KOPT-K1 (cell line): Measurements from ENCODE around the gene CEP104.
A peak's percentile ranks its signal among the peaks of the same experiment; 100 is the strongest.

ENCODE experiments used
- H3K27ac ChIP-seq: fragments of 200-600 bp; sonication (generic); 2 replicates; pipeline ENCODE4 v1.5.1; 2016; ENCODE audit warnings: antibody characterized with exemption, mild to moderate bottlenecking, low read depth, low read length; ENCODE audit not compliant: poor library complexity, severe bottlenecking
- H3K36me3 ChIP-seq: fragments of 200-600 bp; sonication (generic); 2 replicates; pipeline ENCODE4 v1.5.1; 2017; ENCODE audit warnings: antibody characterized with exemption, mild to moderate bottlenecking, low read length, moderate library complexity; ENCODE audit not compliant: insufficient read depth
- H3K9me3 ChIP-seq: fragments of 200-600 bp; sonication (generic); 2 replicates; pipeline ENCODE4 v1.5.1; 2017; ENCODE audit warnings: antibody characterized with exemption, low read length, mild to moderate bottlenecking; ENCODE audit not compliant: insufficient read depth, poor library complexity, severe bottlenecking

CEP104 gene

DNA sequence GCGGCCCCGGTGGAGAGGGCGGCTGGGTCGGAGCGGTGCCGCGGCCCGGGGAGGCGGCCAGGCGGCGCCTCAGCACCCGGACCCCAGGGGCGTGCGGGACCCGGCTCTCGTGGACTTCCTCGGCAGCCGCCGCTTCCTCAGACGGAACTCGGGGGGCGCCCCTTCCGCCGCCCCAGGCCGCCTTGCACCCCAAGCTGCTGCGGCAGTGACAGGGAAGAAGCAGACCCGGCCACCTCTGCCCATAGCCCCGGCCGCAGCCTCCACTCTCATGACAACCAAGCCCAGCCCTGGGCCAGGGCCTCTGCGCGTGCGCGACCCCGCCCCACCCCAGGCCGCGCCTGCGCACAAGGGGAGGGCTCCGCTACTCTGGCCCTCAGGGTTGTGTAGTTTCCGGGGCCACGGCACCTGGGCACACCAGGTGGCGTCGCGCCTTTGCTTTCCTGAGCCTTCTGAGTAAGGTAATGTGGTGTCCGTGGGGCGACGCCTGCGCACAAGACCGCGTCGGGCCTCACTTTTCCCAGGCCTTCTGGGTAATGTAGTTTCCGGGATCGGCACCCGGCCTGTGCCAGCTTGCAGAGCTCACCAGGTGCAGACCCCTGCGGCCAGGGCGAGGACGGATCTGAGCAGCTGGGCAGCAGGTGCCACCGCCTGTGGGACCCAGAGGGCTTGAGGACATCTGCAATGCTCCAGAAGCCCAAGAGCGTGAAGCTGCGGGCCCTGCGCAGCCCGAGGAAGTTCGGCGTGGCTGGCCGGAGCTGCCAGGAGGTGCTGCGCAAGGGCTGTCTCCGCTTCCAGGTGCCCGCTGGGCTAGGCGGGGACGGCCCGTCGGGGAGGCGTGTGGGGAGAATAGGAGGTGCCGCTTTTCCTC lies at the start of gene CEP104, which contains the start of gene DFFB:
CEP104 (minus strand) TSS at position 289 of the 868 bp plus-strand sequence. CDS start 4,804 bp downstream, outside the sequence.
DFFB (plus strand) TSS at position 554 of the 868 bp plus-strand sequence; CDS start at position 682, 128 bp downstream.
- Histone ChIP-seq H3K9me3 (no peaks in the 10 kb centered on the region), H3K36me3 (0 out of 2 replicates have a peak, but pooled peaks cover under 1% of the 10 kb centered on the region), H3K27ac (peak within 1 kb of the TSS; percentile 43)

DNA sequence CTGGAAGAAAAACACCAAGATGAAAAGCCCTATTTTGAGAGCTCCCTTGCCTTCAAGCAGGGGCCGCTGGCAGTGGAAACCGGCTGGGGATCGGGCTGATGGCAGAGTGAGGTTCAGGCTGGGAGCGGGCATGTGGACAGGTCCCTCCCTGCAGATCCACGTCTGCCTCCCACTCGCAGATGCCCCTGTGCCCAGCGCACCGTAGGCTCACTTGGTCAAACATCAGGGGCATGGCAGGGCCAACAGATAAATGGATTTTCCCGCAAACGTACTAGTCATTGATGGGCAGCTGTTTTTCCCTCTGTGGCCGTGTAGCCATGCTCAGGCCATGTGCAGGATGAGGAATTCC lies 49.6 kb upstream of the CEP104 start:
- no peak overlapping the region for H3K27ac ChIP-seq
- H3K9me3 ChIP-seq = no peaks in the 10 kb centered on the region
- no peaks in the 10 kb centered on the region for H3K36me3 ChIP-seq

DNA sequence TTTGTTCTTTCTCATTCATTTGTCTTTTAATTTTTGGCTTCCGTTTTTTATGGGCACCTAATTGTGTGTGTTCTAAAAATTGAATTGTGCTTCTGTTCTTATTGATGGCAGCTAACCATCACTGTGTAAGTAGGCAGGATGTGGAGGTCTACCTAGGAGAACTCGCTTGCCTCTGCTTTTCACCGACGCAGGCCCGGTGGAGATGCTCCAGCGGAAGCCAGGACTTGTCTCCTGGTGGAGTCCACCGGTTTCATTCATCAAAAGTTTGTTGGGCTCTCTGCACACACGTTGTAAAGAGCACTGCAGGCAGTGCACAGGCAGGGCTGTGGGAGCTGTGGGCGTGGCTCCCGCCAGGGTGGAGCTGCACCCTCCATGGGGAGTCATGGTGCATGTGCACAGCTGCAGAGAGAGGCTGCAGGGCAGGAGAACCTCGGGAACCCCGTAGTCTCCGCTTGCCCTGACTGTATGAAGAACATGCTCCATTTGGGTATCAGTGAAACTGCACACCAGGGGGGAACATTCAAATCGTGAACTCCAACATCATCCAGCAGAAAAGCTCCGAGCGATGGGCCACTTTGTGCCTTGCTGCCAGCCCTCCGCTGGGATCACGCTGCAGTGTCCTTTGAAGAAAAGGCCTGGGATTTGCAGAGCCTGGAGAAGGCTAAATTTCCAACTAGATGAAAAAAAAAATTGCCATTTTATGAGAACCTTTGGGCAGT lies 49.1 kb upstream of the CEP104 start:
- peak overlapping the region; percentile 15 for H3K27ac ChIP-seq
- no peaks in the 10 kb centered on the region for H3K36me3 ChIP-seq

DNA sequence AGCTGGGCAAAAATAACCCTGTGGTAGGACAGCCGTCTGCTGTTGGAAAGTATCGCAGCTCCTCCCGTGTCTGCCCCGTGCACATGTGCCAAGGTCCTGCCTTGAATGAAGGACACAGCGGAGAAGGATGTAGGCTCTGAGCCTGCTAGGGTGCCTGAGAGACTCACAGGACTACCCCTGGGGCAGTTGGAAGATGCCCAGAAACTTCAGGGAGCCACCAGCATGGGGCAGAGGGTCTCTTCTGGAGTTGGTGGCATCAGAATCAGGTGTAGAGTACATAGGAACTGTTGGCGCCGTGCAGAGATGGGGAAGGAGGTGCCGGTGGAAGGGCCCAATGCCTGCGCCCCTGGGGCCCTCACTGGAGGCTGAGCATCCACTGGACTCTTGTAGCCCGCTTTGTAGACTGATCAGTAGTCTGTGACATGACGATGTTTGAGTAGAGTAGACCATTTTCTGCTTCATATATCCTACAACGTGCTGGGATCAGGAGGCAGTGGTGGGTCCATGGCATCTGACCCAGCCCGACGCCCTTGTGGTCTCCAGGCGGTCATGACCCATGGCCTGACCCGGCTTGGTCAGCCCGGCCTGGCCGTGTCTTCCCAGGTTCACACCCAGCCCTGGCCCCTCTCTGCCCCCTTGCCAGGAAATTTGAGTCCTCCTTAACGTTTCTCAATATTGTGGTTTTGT lies 48.4 kb upstream of the CEP104 start:
- H3K27ac ChIP-seq = peak overlapping the region; percentile 15
- no peaks in the 10 kb centered on the region for H3K9me3 ChIP-seq
- H3K36me3 ChIP-seq = no peaks in the 10 kb centered on the region

More for the DNA sequence above, 49.1 kb upstream of the CEP104 start:
- no peaks in the 10 kb centered on the region for H3K9me3 ChIP-seq

- Histone ChIP-seq H3K36me3 (no peaks in the 10 kb centered on the region), H3K9me3 (no peaks in the 10 kb centered on the region), H3K27ac (peak overlapping the region; percentile 95)
Observed at GRCh38 chr1:3904843-3905185, 47.8 kb upstream of the CEP104 start.

- peak overlapping the region; percentile 95 for H3K27ac ChIP-seq
- H3K36me3 ChIP-seq = no peaks in the 10 kb centered on the region
- H3K9me3 ChIP-seq = no peaks in the 10 kb centered on the region
Observed at GRCh38 chr1:3904006-3904842, 47.2 kb upstream of the CEP104 start.

GRCh38 chr1:3903141-3904005 lies 46.4 kb upstream of the CEP104 start:
- Histone ChIP-seq H3K27ac (peak overlapping the region; percentile 95), H3K36me3 (no peaks in the 10 kb centered on the region), H3K9me3 (peaks cover 4% of the 10 kb centered on the region)

DNA sequence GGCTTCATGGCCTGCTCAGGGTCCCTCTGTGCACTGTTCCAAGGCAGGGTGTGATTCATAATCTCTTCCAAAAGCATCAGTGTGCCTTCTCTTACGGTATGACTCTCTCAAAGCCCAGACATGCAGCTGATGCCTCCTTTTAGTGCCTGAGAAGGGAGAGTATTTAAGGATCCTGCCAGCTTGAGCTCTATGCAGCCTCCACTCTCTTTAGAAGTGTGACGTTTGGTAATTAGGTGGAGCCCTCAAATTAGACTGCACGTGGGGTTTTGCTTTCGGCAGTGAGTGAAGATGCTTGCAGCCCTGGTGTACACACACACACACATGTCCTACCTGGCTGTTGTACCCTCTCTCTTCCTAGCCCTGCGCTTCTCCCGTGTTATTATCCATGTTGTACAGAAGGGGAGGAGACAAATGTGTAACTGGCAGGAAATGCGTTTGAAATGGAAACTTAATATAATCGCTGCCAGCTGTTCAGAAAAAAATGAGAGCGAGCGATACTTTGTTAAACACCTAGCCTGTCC lies 45.6 kb upstream of the CEP104 start:
- Histone ChIP-seq H3K27ac (peak overlapping the region; percentile 95), H3K36me3 (no peaks in the 10 kb centered on the region; the same call in 1 of the 2 replicates), H3K9me3 (peaks cover 11% of the 10 kb centered on the region)

DNA sequence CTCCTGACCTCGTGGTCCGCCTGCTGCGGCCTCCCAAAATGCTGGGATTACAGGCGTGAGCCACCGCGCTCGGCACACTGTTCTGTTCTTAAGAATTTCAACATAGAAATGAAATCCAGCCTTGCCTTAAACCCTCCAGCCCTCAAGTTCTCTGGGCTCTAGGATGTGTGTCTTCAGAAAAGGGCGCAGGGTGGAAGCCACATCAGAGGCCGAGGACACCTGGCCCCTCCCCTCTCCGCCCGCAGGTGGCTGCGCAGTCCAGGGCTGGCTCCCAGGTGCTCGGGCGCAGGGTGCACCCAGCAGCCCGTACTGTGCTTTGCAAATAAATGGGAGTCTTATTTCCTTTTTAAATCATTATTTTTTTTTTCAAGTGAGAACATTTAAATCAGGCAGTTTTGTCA lies 45.1 kb upstream of the CEP104 start:
- Histone ChIP-seq H3K36me3 (no peaks in the 10 kb centered on the region; the same call in 1 of the 2 replicates), H3K27ac (peak overlapping the region; percentile 95), H3K9me3 (peaks cover 11% of the 10 kb centered on the region)

- H3K27ac ChIP-seq = peak overlapping the region; percentile 95
- H3K36me3 ChIP-seq = peaks cover 6% of the 10 kb centered on the region; the same call in 1 of the 2 replicates
- H3K9me3 ChIP-seq = peaks cover 11% of the 10 kb centered on the region
Observed at GRCh38 chr1:3900969-3901529, 44.0 kb upstream of the CEP104 start.

DNA sequence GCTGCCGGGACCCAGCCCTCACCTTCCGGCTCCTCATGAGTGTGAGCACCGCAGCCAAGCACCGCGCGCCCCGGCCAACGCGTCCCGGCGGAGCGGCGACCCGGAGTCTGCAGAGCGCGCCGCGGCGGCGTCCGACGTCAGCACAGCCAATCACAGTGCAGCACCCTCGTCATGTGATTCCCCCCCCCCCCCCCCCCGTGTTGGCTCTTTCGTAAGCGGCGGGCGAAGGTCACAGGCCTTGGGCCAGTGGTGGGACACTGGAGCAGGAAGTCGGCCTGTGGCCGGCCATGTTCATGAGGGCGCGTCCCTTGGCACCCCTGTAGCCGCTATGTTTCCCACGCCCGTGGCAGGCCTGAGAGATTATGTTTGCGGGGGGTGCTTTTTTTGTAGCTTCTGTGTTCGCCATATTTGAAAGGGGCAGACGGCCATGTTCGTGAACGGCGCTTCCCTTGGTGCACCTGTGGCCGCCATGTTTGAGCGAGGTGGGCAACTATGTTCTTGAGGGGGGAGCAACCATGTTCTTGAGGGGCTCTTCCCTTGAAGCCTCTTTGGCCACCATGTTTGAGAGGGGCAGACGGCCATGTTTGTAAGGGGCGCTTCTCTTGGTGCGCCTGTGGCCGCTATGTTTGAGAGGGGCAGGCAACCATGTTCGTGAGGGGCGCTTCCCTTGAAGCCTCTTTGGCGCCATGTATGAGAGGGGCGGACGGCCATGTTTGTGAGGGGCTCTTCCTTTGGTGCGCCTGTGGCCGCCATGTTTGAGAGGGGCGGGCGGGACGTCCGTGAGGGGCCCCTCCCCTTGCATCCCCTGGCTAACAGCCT lies 43.3 kb upstream of the CEP104 start, which contains the start of gene C1orf174:
C1orf174 (minus strand) TSS at position 123 of the 819 bp plus-strand sequence; CDS start at position 37, 86 bp downstream.
- Histone ChIP-seq H3K36me3 (peaks cover 13% of the 10 kb centered on the region; the same call in 1 of the 2 replicates), H3K9me3 (peaks cover 11% of the 10 kb centered on the region), H3K27ac (peak within 1 kb of the TSS; percentile 95)

DNA sequence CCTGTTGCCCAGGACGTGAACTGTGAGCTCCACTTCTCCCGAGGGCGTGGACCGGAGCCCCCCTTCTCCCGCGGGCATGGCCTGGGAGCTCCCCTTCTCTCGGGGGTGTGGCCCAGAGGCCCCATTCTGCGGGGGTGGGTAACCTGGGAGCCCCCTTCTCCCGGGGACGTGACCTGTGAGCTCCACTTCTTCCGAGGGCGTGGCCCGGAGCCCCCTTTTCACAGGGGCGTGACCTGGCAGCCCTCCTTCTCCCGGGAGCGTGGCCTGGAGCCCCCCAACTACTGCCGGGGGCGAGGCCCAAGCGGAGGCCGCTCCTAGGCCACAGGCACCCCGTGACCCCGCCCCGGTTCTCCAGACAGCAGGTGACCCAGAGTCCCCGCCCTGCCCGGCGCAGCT lies 42.7 kb upstream of the CEP104 start:
- Histone ChIP-seq H3K9me3 (peaks cover 11% of the 10 kb centered on the region), H3K36me3 (peaks cover 19% of the 10 kb centered on the region; the same call in 1 of the 2 replicates), H3K27ac (peak overlapping the region; percentile 95)
